Measurements from ENCODE around the gene PPM1D.
"Not testable (repeated sequence)": the region's sequence is repeated elsewhere in the genome, so short reads cannot be mapped to it uniquely, and the experiment has no call there.

Gene PPM1D

GRCh38 chr17:60599620-60600489 is at the start of gene PPM1D:
Gene PPM1D (plus strand): TSS chr17:60600193. CDS start chr17:60600415, 222 bp downstream.
- DNase-seq, result peak; percentile 94 to 97

- not testable (repeated sequence) for DNase-seq
These were observed 47.7 kb upstream of the PPM1D start for GRCh38 chr17:60552255-60552654.

- DNase-seq, result no peak
These were observed 45.6 kb upstream of the PPM1D start for GRCh38 chr17:60554377-60554788.

GRCh38 chr17:60555786-60556185 is 44.2 kb upstream of the PPM1D start:
- no peak for DNase-seq

- DNase-seq, result no peak
These were observed 42.2 kb upstream of the PPM1D start for GRCh38 chr17:60557805-60558204.

- no peak for DNase-seq
These were observed 40.4 kb upstream of the PPM1D start for GRCh38 chr17:60559659-60559994.

GRCh38 chr17:60559995-60560859 is 39.8 kb upstream of the PPM1D start:
- DNase-seq, result no peak

- no peak for DNase-seq
These were observed 39.1 kb upstream of the PPM1D start for GRCh38 chr17:60560860-60561257.

GRCh38 chr17:60562421-60562820 is 37.6 kb upstream of the PPM1D start:
- DNase-seq, result no peak

- DNase-seq, result no peak
These were observed 36.2 kb upstream of the PPM1D start for GRCh38 chr17:60563743-60564142.

GRCh38 chr17:60565233-60565632 is 34.8 kb upstream of the PPM1D start:
- no peak for DNase-seq

- DNase-seq, result no peak
These were observed 26.5 kb upstream of the PPM1D start for GRCh38 chr17:60573236-60574051.

- DNase-seq, result peak in 1 of 2 donors; percentile 43
These were observed 22.7 kb upstream of the PPM1D start for GRCh38 chr17:60577147-60577915.

- no peak for DNase-seq
These were observed 20.9 kb upstream of the PPM1D start for GRCh38 chr17:60579090-60579489.

GRCh38 chr17:60579551-60579950 is 20.4 kb upstream of the PPM1D start:
- DNase-seq, result no peak

GRCh38 chr17:60583008-60583407 is 17.0 kb upstream of the PPM1D start:
- no peak for DNase-seq

GRCh38 chr17:60585887-60586286 is 14.1 kb upstream of the PPM1D start:
- DNase-seq, result no peak

GRCh38 chr17:60586288-60586974 is 13.6 kb upstream of the PPM1D start:
- DNase-seq, result no peak

- no peak for DNase-seq
These were observed 9.9 kb upstream of the PPM1D start for GRCh38 chr17:60590070-60590469.

- no peak for DNase-seq
These were observed 7.2 kb upstream of the PPM1D start for GRCh38 chr17:60592750-60593149.

- not testable (repeated sequence) for DNase-seq
These were observed 6.5 kb upstream of the PPM1D start for GRCh38 chr17:60593441-60594036.

Measured in bone marrow (tissue), 2 donors.